K562 (cell line): ENCODE measurements around the gene WASF2.

Experiments used
- CEBPB ChIP-seq: fragments of 450-650 bp; IDR thresholded peaks from 2 replicates; pipeline ENCODE4 v1.6.1; 2016; ENCODE audit warnings: missing genetic modification characterization, missing compliant biosample characterization
- CTCF ChIP-seq, 3 experiments: IDR thresholded peaks in 2 of 3; conservative IDR thresholded peaks in 1 of 3; 2 replicates each; pipeline ENCODE4 v1.5.1; 2011 to 2012; ENCODE audit warnings: low read length in 3 of 3, mild to moderate bottlenecking in 3 of 3, control low read depth in 2 of 3, improper control_type of control experiment in 1 of 3, inconsistent platforms in 1 of 3, low read depth in 1 of 3, mixed read lengths in 1 of 3, moderate library complexity in 1 of 3; ENCODE audit not compliant: insufficient read depth in 2 of 3
- E4F1 ChIP-seq: fragments of 250-450 bp; sonication (Bioruptor Pico); IDR thresholded peaks from 2 replicates; pipeline ENCODE4 v1.5.0; 2021; ENCODE audit warnings: mild to moderate bottlenecking, borderline replicate concordance
- FUS ChIP-seq: fragments of 200-400 bp; formaldehyde crosslinking; optimal IDR thresholded peaks from 2 replicates; pipeline ENCODE3; 2017; ENCODE audit warnings: low read depth, low read length
- HINFP ChIP-seq: fragments of 450-650 bp; conservative IDR thresholded peaks from 2 replicates; pipeline ENCODE4 v1.6.1; 2016; ENCODE audit warnings: missing genetic modification characterization, low read depth, mild to moderate bottlenecking, control low read depth, missing compliant biosample characterization
- SMAD1 ChIP-seq: fragments of 150-350 bp; IDR thresholded peaks from 2 replicates; pipeline ENCODE4 v1.6.1; 2014; ENCODE audit warnings: low read length, low read depth; ENCODE audit not compliant: partially characterized antibody
- SP1 ChIP-seq: sonication (generic); formaldehyde crosslinking; IDR thresholded peaks from 2 replicates; pipeline ENCODE4 v1.8.1; 2022; ENCODE audit warnings: mild to moderate bottlenecking, missing genetic modification reagents
- SREBF2 ChIP-seq: sonication (generic); formaldehyde crosslinking; IDR thresholded peaks from 2 replicates; pipeline ENCODE4 v1.4.0; 2020; ENCODE audit warnings: mild to moderate bottlenecking, missing genetic modification reagents
- ZFP36 ChIP-seq: fragments of 150-350 bp; IDR thresholded peaks from 2 replicates; pipeline ENCODE4 v1.6.1; 2018; ENCODE audit warnings: low read length, low read depth; ENCODE audit not compliant: partially characterized antibody
- ZNF165 ChIP-seq: fragments of 250-450 bp; sonication (Bioruptor Pico); IDR thresholded peaks from 2 replicates; pipeline ENCODE4 v1.4.0; 2020; ENCODE audit warnings: borderline replicate concordance
- ZNF395 ChIP-seq: fragments of 200-800 bp; sonication (Bioruptor generic); IDR thresholded peaks from 2 replicates; pipeline ENCODE4 v1.6.1; 2017; ENCODE audit warnings: missing genetic modification characterization, missing compliant biosample characterization
- ZNF655 ChIP-seq: fragments of 250-450 bp; sonication (Bioruptor Pico); IDR thresholded peaks from 2 replicates; pipeline ENCODE4 v1.5.0; 2021

GRCh38 chr1:27521336-27521831, 31.4 kb upstream of the WASF2 start:
- TF ChIP-seq HINFP: no peak
- no peak for TF ChIP-seq ZNF165 (CRISPR knock-in tag)
- no peak for TF ChIP-seq SREBF2
- no peak for TF ChIP-seq E4F1
- TF ChIP-seq ZNF655: no peak
- no peak for TF ChIP-seq FUS
- TF ChIP-seq SMAD1: no peak
- TF ChIP-seq CTCF (IDR thresholded peaks at IDR 0.05 in 2 of 3, conservative IDR thresholded peaks at IDR 0.05 in 1 of 3; ENCODE audit: insufficient read depth in 2 of 3, low read depth in 1 of 3, low read length in 3 of 3): no peak
- TF ChIP-seq ZFP36: no peak
- no peak for TF ChIP-seq CEBPB (tag)
- no peak for TF ChIP-seq ZNF395
- TF ChIP-seq SP1 (CRISPR knock-in tag): no peak
